Stimulated activated CD8-positive, alpha-beta memory T cell treated with anti-CD3 and anti-CD28 coated beads, Interleukin-4, amount 100 ng/mL, for 4 hours (primary cell): ENCODE measurements around the gene HLA-DQA1.
"Not testable (repeated sequence)": the region's sequence is repeated elsewhere in the genome, so short reads cannot be mapped to it uniquely, and the experiment has no call there.

Source experiments
- DNase-seq, 2 donors: peaks; one replicate each; pipeline ENCODE4 v3.0.0-alpha.2; 2020; ENCODE audit warnings: low read depth in 2 of 2, low spot score in 1 of 2

Gene HLA-DQA1

GRCh38 chr6:32657819-32658218 lies 20.6 kb downstream of the HLA-DQA1 start:
- not testable (repeated sequence) for DNase-seq

GRCh38 chr6:32658268-32658897 lies 21.2 kb downstream of the HLA-DQA1 start:
- DNase-seq: no peak

GRCh38 chr6:32659856-32660595 lies 22.8 kb downstream of the HLA-DQA1 start:
- no peak for DNase-seq

GRCh38 chr6:32662099-32662498 lies 24.9 kb downstream of the HLA-DQA1 start:
- no peak for DNase-seq

GRCh38 chr6:32662836-32663235 lies 25.6 kb downstream of the HLA-DQA1 start:
- DNase-seq: no peak

GRCh38 chr6:32664354-32664753 lies 27.1 kb downstream of the HLA-DQA1 start:
- DNase-seq: no peak

GRCh38 chr6:32664827-32665362 lies 27.7 kb downstream of the HLA-DQA1 start:
- no peak for DNase-seq

- no peak for DNase-seq
Measured at GRCh38 chr6:32665661-32666060, 28.5 kb downstream of the HLA-DQA1 start.

- no peak for DNase-seq
Measured at GRCh38 chr6:32666420-32667300, 29.5 kb downstream of the HLA-DQA1 start, which contains the start of gene HLA-DQB1. Gene HLA-DQB1 (minus strand): TSS chr6:32666657. CDS start chr6:32666607, 50 bp downstream.

GRCh38 chr6:32668226-32668747 lies 31.1 kb downstream of the HLA-DQA1 start:
- DNase-seq: no peak

GRCh38 chr6:32669240-32669639 lies 32.0 kb downstream of the HLA-DQA1 start:
- DNase-seq: no peak

- no peak for DNase-seq
Measured at GRCh38 chr6:32669893-32670292, 32.7 kb downstream of the HLA-DQA1 start.

- DNase-seq: not testable (repeated sequence)
Measured at GRCh38 chr6:32671908-32672307, 34.7 kb downstream of the HLA-DQA1 start.

- not testable (repeated sequence) for DNase-seq
Measured at GRCh38 chr6:32674123-32674522, 36.9 kb downstream of the HLA-DQA1 start.

GRCh38 chr6:32679492-32679891 lies 42.3 kb downstream of the HLA-DQA1 start:
- no peak for DNase-seq

- DNase-seq: no peak
Measured at GRCh38 chr6:32680055-32680454, 42.8 kb downstream of the HLA-DQA1 start.

GRCh38 chr6:32684246-32684645 lies 47.0 kb downstream of the HLA-DQA1 start:
- no peak for DNase-seq

GRCh38 chr6:32685603-32686002 lies 48.4 kb downstream of the HLA-DQA1 start:
- DNase-seq: no peak

GRCh38 chr6:32689531-32690501 lies 52.6 kb downstream of the HLA-DQA1 start:
- no peak for DNase-seq

GRCh38 chr6:32692019-32692418 lies 54.8 kb downstream of the HLA-DQA1 start:
- DNase-seq: peak; percentile 15 to 25
